SK-N-MC (cell line): ENCODE results near the gene ZDHHC15.
"Not testable (repeated sequence)": the region's sequence is repeated elsewhere in the genome, so short reads cannot be mapped to it uniquely, and the experiment has no call there.

ENCODE experiments used
- EZH2 ChIP-seq: fragments of 200-600 bp; sonication (generic); IDR thresholded peaks from one replicate; pipeline ENCODE4 v1.6.1; 2017; ENCODE audit warnings: antibody characterized with exemption
- FOXP2 ChIP-seq: optimal IDR thresholded peaks from 2 replicates; pipeline ENCODE3; 2011; ENCODE audit warnings: mild to moderate bottlenecking, moderate library complexity; ENCODE audit not compliant: insufficient read depth; ENCODE audit errors: extremely low read length, control extremely low read depth
- POLR2AphosphoS5 ChIP-seq: IDR thresholded peaks from 2 replicates; pipeline ENCODE4 v1.6.1; 2012; ENCODE audit warnings: mild to moderate bottlenecking, low read depth, low read length, borderline replicate concordance

DNA sequence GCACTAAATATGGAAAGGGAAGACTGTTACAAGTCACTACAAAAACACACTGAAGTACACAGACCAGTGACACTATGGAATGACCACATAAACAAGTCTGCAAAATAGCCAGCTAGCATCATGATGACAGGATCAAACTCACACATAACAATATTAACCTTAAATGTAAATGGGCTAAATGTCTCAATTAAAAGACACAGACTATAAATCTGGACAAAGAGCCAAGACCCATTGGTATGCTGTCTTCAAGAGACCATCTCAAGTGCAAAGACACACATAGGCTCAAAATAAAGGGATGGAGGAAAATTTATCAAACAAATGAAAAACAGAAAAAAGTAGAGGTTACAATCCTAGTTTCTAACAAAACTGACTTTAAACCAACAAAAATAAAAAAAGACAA is 61.1 kb downstream of the ZDHHC15 start:
- not testable (repeated sequence) for TF ChIP-seq POLR2AphosphoS5, EZH2, FOXP2
